Natural killer cell treated with Interleukin-12 subunit alpha and Interleukin-12 subunit beta and Interleukin-15 and Interleukin-18, amount 100 ng/mL, for 72 hours (primary cell): ENCODE results near the gene PAPPA2. TPM values are rescaled to one million over a fixed set of nuclear protein-coding genes. Genes with fewer than 3 reads are reported as not detected.
"Not testable (repeated sequence)": the region's sequence is repeated elsewhere in the genome, so short reads cannot be mapped to it uniquely, and the experiment has no call there.

Source experiments
- ATAC-seq, 2 donors: fragments of 150-1000 bp; cut with Tn5 transposase in 1 of 2; sonication (Bioruptor Pico), chemical (Tn5 transposase) in 1 of 2; 2 replicates each; pipeline ENCODE4 v1.10.0; 2021
- DNase-seq: peaks from one replicate; pipeline ENCODE4 v3.0.0; 2022; ENCODE audit warnings: low spot score
- H3K27ac Mint-ChIP-seq, 2 donors: 1 replicate in 1 of 2; 2 replicates in 1 of 2; pipeline ENCODE4 v1.8.0; 2022; ENCODE audit warnings: mixed read lengths in 2 of 2, mild to moderate bottlenecking in 1 of 2, moderate library complexity in 1 of 2
- H3K27me3 Mint-ChIP-seq, 2 donors: 1 replicate in 1 of 2; 2 replicates in 1 of 2; pipeline ENCODE4 v1.8.0; 2022; ENCODE audit warnings: mixed read lengths in 2 of 2
- H3K36me3 Mint-ChIP-seq: one replicate; pipeline ENCODE4 v1.8.0; 2022; ENCODE audit warnings: mixed read lengths
- H3K4me1 Mint-ChIP-seq, 2 donors: 1 replicate in 1 of 2; 2 replicates in 1 of 2; pipeline ENCODE4 v1.8.0; 2022; ENCODE audit warnings: low read depth in 2 of 2, mixed read lengths in 2 of 2, mild to moderate bottlenecking in 1 of 2
- H3K4me3 Mint-ChIP-seq: one replicate; pipeline ENCODE4 v1.8.0; 2022; ENCODE audit warnings: mixed read lengths
- H3K9me3 Mint-ChIP-seq: 2 replicates; pipeline ENCODE4 v1.8.0; 2022; ENCODE audit warnings: mixed read lengths
- total RNA-seq, 2 donors: library from RNA; stranded (reverse); gene quantifications; one replicate each; pipeline ENCODE4 v1.2.3, GENCODE V29; 2022

The PAPPA2 gene
- total RNA-seq, 2 donors from 2014 or later: 0.10 TPM; not detected in 1

DNA sequence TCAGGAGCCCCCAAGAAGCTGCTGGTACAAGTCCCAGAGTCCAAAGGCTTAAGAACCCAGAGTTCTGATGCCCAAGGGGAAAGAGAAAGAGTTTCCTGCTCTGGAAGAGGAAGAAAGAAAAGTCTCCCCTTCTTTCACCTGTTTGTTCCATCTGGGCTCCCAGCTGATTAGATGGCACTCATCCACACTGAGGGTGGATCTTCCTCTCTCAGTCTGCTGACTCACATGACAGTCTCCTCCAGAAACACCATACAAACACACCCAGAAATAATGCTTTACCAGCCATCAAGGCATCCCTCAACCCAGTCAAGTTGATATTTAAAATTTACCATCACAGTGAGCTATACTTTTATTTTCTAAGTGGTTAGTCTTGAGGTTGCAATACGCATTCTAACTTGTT, 257.9 kb downstream of the PAPPA2 start:
- Mint-ChIP-seq H3K27ac (no peak overlapping the region), H3K36me3 (no peaks in the 10 kb centered on the region), H3K4me3 (no peak overlapping the region), H3K9me3 (peaks cover 6% of the 10 kb centered on the region), H3K4me1 (no peaks in the 10 kb centered on the region), H3K27me3 (no peaks in the 10 kb centered on the region)
- DNase-seq (no peak), ATAC-seq (no peak)

DNA sequence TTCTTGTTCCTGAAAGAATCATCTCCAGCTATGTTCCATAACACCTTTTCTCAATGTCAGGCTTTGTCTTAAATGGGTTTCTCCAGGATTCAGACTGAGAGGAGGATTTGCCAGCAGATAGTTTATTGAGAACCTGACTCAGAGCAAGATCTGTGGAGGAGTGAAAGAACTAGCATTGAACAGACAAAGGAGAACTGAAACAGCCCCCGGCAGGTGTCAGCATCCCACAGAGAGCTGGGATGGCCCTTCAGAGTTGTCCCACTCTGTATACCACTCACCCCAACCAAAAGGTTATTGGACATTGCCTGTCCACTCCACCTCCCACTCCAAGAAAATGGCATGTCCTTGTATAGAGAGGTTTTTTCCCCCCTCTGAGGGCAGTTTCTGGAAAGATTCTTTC, 270.7 kb downstream of the PAPPA2 start:
- Mint-ChIP-seq H3K9me3 (no peaks in the 10 kb centered on the region), H3K4me3 (no peak overlapping the region), H3K27me3 (no peaks in the 10 kb centered on the region), H3K4me1 (no peaks in the 10 kb centered on the region), H3K27ac (no peak overlapping the region), H3K36me3 (no peaks in the 10 kb centered on the region)
- ATAC-seq (no peak), DNase-seq (no peak)

DNA sequence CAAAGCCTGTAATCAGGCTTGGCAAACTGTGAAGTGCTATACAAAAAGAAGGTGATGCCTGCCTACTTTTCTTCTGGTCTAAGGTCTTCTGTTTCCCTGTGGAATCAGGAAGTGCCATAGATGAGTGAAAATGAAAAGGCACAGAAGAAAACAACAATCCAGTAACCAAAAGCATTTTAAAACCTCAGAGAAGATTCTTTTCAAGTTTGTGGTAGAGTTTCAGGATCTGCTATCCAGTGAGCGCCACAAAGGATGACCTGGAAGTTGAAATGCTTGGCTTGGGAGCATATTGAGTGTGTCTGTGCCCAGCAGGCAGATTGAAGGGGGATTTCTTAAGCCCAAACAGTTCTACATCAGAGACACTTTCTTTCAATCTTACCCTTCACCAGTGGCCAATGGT, 272.2 kb downstream of the PAPPA2 start:
- no peaks in the 10 kb centered on the region for H3K4me1 Mint-ChIP-seq
- H3K27me3 Mint-ChIP-seq: no peaks in the 10 kb centered on the region
- DNase-seq: no peak
- no peak for ATAC-seq
- H3K27ac Mint-ChIP-seq: no peak overlapping the region
- no peaks in the 10 kb centered on the region for H3K36me3 Mint-ChIP-seq
- no peak overlapping the region for H3K4me3 Mint-ChIP-seq
- H3K9me3 Mint-ChIP-seq: peaks cover 2% of the 10 kb centered on the region

DNA sequence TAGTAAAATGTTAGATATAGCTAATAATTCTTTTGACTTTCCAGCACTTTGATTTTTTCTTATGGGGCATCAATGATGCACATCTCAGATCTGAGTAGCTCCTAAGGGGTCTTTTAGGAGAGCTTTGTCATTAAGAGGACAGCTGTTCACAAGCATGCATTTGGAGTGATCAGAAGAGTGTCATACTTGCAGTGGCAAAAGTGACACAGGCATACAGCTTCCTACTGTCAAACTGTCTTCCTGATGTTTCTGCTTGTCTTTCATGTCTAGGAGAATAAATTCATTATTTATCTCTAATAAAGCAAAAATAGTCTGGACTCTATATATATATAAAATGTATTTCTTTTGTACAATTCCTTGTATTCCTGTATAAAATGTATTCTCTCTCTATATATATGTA, 273.0 kb downstream of the PAPPA2 start:
- Mint-ChIP-seq H3K4me1 (no peaks in the 10 kb centered on the region), H3K4me3 (no peak overlapping the region), H3K36me3 (no peaks in the 10 kb centered on the region), H3K27me3 (no peaks in the 10 kb centered on the region), H3K27ac (no peak overlapping the region), H3K9me3 (peaks cover 4% of the 10 kb centered on the region)
- DNase-seq: no peak
- no peak for ATAC-seq

DNA sequence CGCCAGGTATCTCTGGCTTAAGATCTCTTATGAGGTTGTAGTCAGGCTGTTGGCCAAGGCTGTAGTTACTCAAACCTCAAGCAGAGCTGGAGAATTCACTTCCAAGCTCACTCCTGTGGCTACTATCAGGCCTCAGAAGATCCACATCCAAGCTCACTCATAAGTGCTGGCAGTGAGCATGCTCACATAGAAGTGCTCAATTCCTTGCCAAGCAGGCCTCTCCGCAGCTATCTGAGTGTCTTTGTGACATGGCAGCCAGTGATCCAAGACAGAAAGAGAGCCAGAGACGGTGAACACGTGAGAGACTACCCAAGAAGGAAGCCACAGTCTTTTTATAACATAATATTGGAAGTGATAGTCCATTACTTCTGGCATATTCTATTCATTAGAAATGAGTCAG, 278.2 kb downstream of the PAPPA2 start:
- no peak overlapping the region for H3K27ac Mint-ChIP-seq
- DNase-seq (no peak), ATAC-seq (no peak)
- H3K4me1 Mint-ChIP-seq: no peaks in the 10 kb centered on the region
- H3K36me3 Mint-ChIP-seq: no peaks in the 10 kb centered on the region
- H3K27me3 Mint-ChIP-seq: no peaks in the 10 kb centered on the region
- peaks cover 14% of the 10 kb centered on the region for H3K9me3 Mint-ChIP-seq
- H3K4me3 Mint-ChIP-seq: no peak overlapping the region

- peaks cover 14% of the 10 kb centered on the region for H3K9me3 Mint-ChIP-seq
These were observed 279.3 kb downstream of the PAPPA2 start for GRCh38 chr1:176742322-176742721.

GRCh38 chr1:176744142-176744541, 281.2 kb downstream of the PAPPA2 start:
- H3K27me3 Mint-ChIP-seq: no peaks in the 10 kb centered on the region
- DNase-seq (no peak), ATAC-seq (no peak)
- H3K9me3 Mint-ChIP-seq: peaks cover 12% of the 10 kb centered on the region
- H3K27ac Mint-ChIP-seq: no peak overlapping the region
- no peaks in the 10 kb centered on the region for H3K36me3 Mint-ChIP-seq
- H3K4me3 Mint-ChIP-seq: no peak overlapping the region
- no peaks in the 10 kb centered on the region for H3K4me1 Mint-ChIP-seq

More at GRCh38 chr1:176742322-176742721, 279.3 kb downstream of the PAPPA2 start:
- H3K4me1 Mint-ChIP-seq: no peaks in the 10 kb centered on the region
- H3K27ac Mint-ChIP-seq: no peak overlapping the region
- no peak for ATAC-seq
- DNase-seq: no peak
- no peaks in the 10 kb centered on the region for H3K27me3 Mint-ChIP-seq
- H3K36me3 Mint-ChIP-seq: no peaks in the 10 kb centered on the region
- no peak overlapping the region for H3K4me3 Mint-ChIP-seq

DNA sequence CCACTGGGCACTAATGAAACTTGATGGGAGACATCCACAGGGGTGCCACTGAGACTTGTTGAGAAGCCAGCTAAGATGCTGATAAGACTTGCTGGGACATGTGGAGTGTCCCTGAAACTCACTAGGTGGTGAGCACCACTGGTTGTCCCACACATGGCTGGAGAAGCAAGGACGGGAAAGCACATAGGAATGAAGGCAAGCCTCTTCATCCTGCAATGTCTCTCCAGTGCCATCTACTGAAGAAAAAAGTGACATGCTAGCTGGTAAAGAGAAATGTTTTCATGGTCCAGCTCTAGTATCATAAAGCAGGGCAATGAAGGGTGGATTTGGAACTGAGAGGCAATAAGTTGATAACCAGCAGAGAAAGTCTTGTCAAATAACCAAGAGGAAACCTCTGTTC, 283.0 kb downstream of the PAPPA2 start:
- H3K9me3 Mint-ChIP-seq: peaks cover 9% of the 10 kb centered on the region
- DNase-seq (no peak), ATAC-seq (no peak)
- no peaks in the 10 kb centered on the region for H3K36me3 Mint-ChIP-seq
- no peaks in the 10 kb centered on the region for H3K27me3 Mint-ChIP-seq
- H3K4me3 Mint-ChIP-seq: no peak overlapping the region
- H3K27ac Mint-ChIP-seq: no peak overlapping the region
- no peaks in the 10 kb centered on the region for H3K4me1 Mint-ChIP-seq

DNA sequence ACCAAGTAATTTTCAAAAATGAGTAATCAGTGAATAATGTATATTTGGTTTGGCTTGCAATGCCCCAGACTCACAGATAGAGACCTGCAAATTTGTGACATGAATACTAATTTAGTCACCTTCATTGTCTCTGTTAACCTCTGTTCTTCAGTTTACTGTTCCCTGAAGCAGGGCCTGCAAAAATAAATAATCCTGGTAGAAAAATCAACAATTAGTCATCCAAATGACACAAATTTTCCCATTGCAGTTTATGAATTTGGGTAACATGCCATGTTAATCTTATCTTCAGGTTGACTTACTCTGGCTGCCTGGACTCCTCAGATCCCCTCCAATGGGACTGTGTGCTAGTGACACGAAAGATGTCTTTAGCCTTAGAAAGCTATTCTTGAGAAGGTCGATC, 289.5 kb downstream of the PAPPA2 start:
- no peaks in the 10 kb centered on the region for H3K27me3 Mint-ChIP-seq
- no peak for ATAC-seq
- H3K4me1 Mint-ChIP-seq: no peaks in the 10 kb centered on the region
- no peak overlapping the region for H3K27ac Mint-ChIP-seq
- DNase-seq: no peak
- peaks cover 3% of the 10 kb centered on the region for H3K9me3 Mint-ChIP-seq
- H3K4me3 Mint-ChIP-seq: no peak overlapping the region
- no peaks in the 10 kb centered on the region for H3K36me3 Mint-ChIP-seq

DNA sequence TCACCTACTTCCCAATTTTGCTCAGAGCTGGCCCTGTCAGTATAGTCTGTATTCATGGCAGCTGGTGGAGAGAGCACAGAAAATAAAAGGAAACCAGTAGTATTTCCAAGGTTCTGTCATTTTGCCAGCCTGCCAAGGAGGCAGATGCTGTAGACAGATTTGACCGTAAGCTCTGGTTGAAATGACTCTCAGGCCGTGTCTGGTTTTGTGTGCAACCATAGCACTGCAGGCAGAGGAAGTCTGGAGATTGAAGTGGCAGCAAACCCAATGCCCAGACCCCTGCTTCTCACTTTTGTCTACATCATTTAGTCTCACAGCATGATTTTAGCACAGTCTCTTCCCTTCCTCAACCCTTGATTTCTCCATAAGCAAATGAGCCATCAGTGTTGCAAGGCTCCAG, 291.7 kb downstream of the PAPPA2 start:
- Mint-ChIP-seq H3K36me3 (no peaks in the 10 kb centered on the region), H3K27ac (no peak overlapping the region), H3K9me3 (peaks cover 3% of the 10 kb centered on the region), H3K4me3 (no peak overlapping the region), H3K4me1 (no peaks in the 10 kb centered on the region), H3K27me3 (no peaks in the 10 kb centered on the region)
- DNase-seq (no peak), ATAC-seq (no peak)

- H3K27ac Mint-ChIP-seq, H3K36me3 Mint-ChIP-seq, H3K9me3 Mint-ChIP-seq, H3K27me3 Mint-ChIP-seq, H3K4me1 Mint-ChIP-seq, ATAC-seq, H3K4me3 Mint-ChIP-seq, DNase-seq: not testable (repeated sequence)
These were observed 293.8 kb downstream of the PAPPA2 start for GRCh38 chr1:176756817-176757216.

GRCh38 chr1:176765608-176766007, 302.6 kb downstream of the PAPPA2 start:
- no peak overlapping the region for H3K4me3 Mint-ChIP-seq
- DNase-seq (no peak), ATAC-seq (peak in 1 of 2 donors; percentile 36)
- H3K4me1 Mint-ChIP-seq: no peaks in the 10 kb centered on the region
- no peaks in the 10 kb centered on the region for H3K36me3 Mint-ChIP-seq
- no peaks in the 10 kb centered on the region for H3K27me3 Mint-ChIP-seq
- H3K9me3 Mint-ChIP-seq: peaks cover 19% of the 10 kb centered on the region
- no peak overlapping the region for H3K27ac Mint-ChIP-seq

GRCh38 chr1:176766779-176767178, 303.8 kb downstream of the PAPPA2 start:
- no peaks in the 10 kb centered on the region for H3K36me3 Mint-ChIP-seq
- H3K9me3 Mint-ChIP-seq: peaks cover 20% of the 10 kb centered on the region
- H3K27me3 Mint-ChIP-seq: no peaks in the 10 kb centered on the region
- H3K4me3 Mint-ChIP-seq: no peak overlapping the region
- no peaks in the 10 kb centered on the region for H3K4me1 Mint-ChIP-seq
- no peak overlapping the region for H3K27ac Mint-ChIP-seq
- DNase-seq (no peak), ATAC-seq (no peak)

DNA sequence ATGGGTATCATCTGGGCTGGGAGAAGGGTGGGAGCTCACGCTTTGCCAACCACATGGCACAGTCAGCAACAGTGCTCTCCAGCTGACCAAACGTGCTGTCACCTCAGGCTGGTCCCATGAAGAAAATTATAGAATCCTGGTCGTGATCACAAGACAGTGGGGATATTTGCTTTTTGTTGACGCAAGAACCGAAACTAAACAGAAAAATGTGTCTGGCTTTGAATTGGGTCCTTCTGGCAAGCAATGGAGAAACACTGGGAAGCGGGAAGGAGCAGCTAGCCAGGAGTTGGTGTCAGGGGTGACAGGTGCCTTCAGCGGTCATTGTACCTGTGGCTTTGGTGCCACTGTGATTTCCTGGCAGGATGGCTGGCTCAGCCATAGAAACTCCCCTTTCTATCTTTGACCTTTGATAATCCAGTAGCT, 304.8 kb downstream of the PAPPA2 start:
- H3K4me1 Mint-ChIP-seq: no peaks in the 10 kb centered on the region

DNA sequence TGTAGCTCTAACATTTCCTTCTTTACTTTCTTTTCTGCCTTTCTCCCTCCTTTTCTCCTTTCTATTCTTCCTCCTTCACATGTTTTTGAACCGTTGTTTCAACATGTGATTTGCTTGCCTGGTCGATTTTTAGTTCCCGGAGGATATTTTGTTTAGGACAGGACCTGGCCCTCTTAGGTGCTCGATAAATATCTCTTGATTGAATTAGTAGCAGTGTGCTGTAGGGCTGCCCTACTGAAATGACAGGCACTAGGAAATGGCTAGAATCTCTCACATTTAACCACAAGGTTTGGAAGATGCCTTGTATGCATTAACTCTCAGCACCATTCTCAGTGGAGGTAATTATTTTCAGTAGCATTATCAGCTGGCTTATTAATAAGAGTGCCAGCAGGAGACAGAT, 305.6 kb downstream of the PAPPA2 start:
- no peaks in the 10 kb centered on the region for H3K27me3 Mint-ChIP-seq
- no peaks in the 10 kb centered on the region for H3K4me1 Mint-ChIP-seq
- DNase-seq: no peak
- no peak overlapping the region for H3K4me3 Mint-ChIP-seq
- H3K27ac Mint-ChIP-seq: no peak overlapping the region
- no peak for ATAC-seq
- H3K9me3 Mint-ChIP-seq: peaks cover 20% of the 10 kb centered on the region
- no peaks in the 10 kb centered on the region for H3K36me3 Mint-ChIP-seq

More for the DNA sequence above, 304.8 kb downstream of the PAPPA2 start:
- Mint-ChIP-seq H3K27ac (no peak overlapping the region), H3K27me3 (no peaks in the 10 kb centered on the region), H3K36me3 (no peaks in the 10 kb centered on the region), H3K4me3 (no peak overlapping the region), H3K9me3 (peaks cover 20% of the 10 kb centered on the region)
- ATAC-seq: no peak
- DNase-seq: no peak
